HCT116 (cell line): ENCODE results near the gene MRGPRX2. TPM values are rescaled to one million over a fixed set of nuclear protein-coding genes. Genes with fewer than 3 reads are reported as not detected.
A peak's percentile ranks its signal among the peaks of the same experiment; 100 is the strongest.

ENCODE experiments used
- ATAC-seq: fragments of 200-7000 bp; cut with Tn5 transposase; 2 replicates; pipeline ENCODE4 v1.9.1; 2020; ENCODE audit warnings: mild to moderate bottlenecking, moderate library complexity
- BruUV-seq: library from RNA; stranded (reverse); fragments of 400-500 nt; replicated peaks from 2 replicates; lab custom pipeline; 2021; lab: Mats Ljungman, UMichigan
- CTCF ChIA-PET: fragments of 300-600 bp; sonication (Branson Sonifier 250); formaldehyde crosslinking; loops from one replicate; lab custom pipeline; 2021; ENCODE audit warnings: antibody characterized with exemption; lab: Charles Lee
- POLR2A ChIA-PET: fragments of 300-600, 350-600 bp; sonication (Branson Sonifier 250); formaldehyde crosslinking; loops from one replicate; lab custom pipeline; 2021; ENCODE audit warnings: antibody characterized with exemption; lab: Charles Lee
- RAD21 ChIA-PET, 2 experiments: fragments of 300-600 bp; sonication (Branson Sonifier 250); formaldehyde crosslinking; loops; one replicate each; lab custom pipeline; 2023; ENCODE audit warnings: low total read pairs in 2 of 2; ENCODE audit not compliant: uncharacterized antibody in 2 of 2, unreplicated experiment in 2 of 2, low non-redundant PET in 1 of 2; lab: Charles Lee
- DNase-seq: peaks from one replicate; pipeline ENCODE4 v3.0.0-alpha.2; 2010; ENCODE audit warnings: low read depth, low spot score
- H2AFZ ChIP-seq: fragments of 200-600 bp; shearing (Covaris generic), sonication (generic); 2 replicates; pipeline ENCODE4 v1.6.1; 2017; ENCODE audit warnings: low read depth, mixed run types, mixed read lengths, antibody characterized with exemption, low read length; ENCODE audit not compliant: poor library complexity, severe bottlenecking
- H3K27ac ChIP-seq: 2 replicates; pipeline ENCODE4 v1.5.1; 2012; ENCODE audit warnings: low read depth, low read length
- H3K27me3 ChIP-seq: fragments of 200-600 bp; sonication (generic); 2 replicates; pipeline ENCODE4 v1.6.1; 2016; ENCODE audit warnings: mixed run types, low read length, mixed read lengths; ENCODE audit not compliant: insufficient read depth
- H3K36me3 ChIP-seq, 2 experiments: fragments of 200-500 bp in 1 of 2; fragments of 200-600 bp in 1 of 2; sonication (Bioruptor generic) in 1 of 2; sonication (generic) in 1 of 2; 2 replicates each; pipeline versions ENCODE4 v1.5.1 to v1.6.1; 2014 to 2016; ENCODE audit warnings: low read length in 2 of 2, inconsistent platforms in 1 of 2, mixed read lengths in 1 of 2, mixed run types in 1 of 2; ENCODE audit not compliant: insufficient read depth in 2 of 2, control insufficient read depth in 1 of 2
- H3K4me1 ChIP-seq, 2 experiments: fragments of 200-600 bp in 1 of 2; sonication (generic) in 1 of 2; 2 replicates each; pipeline versions ENCODE4 v1.5.1 to v1.6.1; 2012 to 2017; ENCODE audit warnings: low read length in 2 of 2, inconsistent platforms in 1 of 2, mild to moderate bottlenecking in 1 of 2, mixed read lengths in 1 of 2, mixed run types in 1 of 2, moderate library complexity in 1 of 2; ENCODE audit not compliant: insufficient read depth in 2 of 2, control insufficient read depth in 1 of 2
- H3K4me2 ChIP-seq: fragments of 200-600 bp; sonication (generic); 2 replicates; pipeline ENCODE4 v1.6.1; 2017; ENCODE audit warnings: mixed run types, low read length, mixed read lengths
- H3K4me3 ChIP-seq, 2 experiments: fragments of 200-600 bp in 1 of 2; sonication (generic) in 1 of 2; replicated peaks in 1 of 2; 2 replicates each; pipeline ENCODE4 v1.5.1; 2011 to 2016; ENCODE audit warnings: low read length in 2 of 2, control low read depth in 1 of 2, low read depth in 1 of 2, mild to moderate bottlenecking in 1 of 2, mixed read lengths in 1 of 2, mixed run types in 1 of 2
- H3K79me2 ChIP-seq: fragments of 200-600 bp; sonication (generic); 2 replicates; pipeline ENCODE4 v1.6.1; 2017; ENCODE audit warnings: mild to moderate bottlenecking, mixed run types, low read length, moderate library complexity, mixed read lengths; ENCODE audit not compliant: insufficient read depth
- H3K9ac ChIP-seq: fragments of 200-600 bp; sonication (generic); 2 replicates; pipeline ENCODE4 v1.6.1; 2016; ENCODE audit warnings: low read length, mixed read lengths
- H3K9me2 ChIP-seq: fragments of 200-600 bp; sonication (generic), shearing (Covaris generic); 2 replicates; pipeline ENCODE4 v1.6.1; 2017; ENCODE audit warnings: mixed run types, mild to moderate bottlenecking, moderate library complexity; ENCODE audit not compliant: insufficient read depth
- H3K9me3 ChIP-seq, 2 experiments: fragments of 200-500 bp in 1 of 2; fragments of 200-600 bp in 1 of 2; sonication (Bioruptor generic) in 1 of 2; sonication (generic) in 1 of 2; 2 replicates each; pipeline ENCODE4 v1.6.1; 2014 to 2017; ENCODE audit warnings: low read length in 2 of 2, mixed read lengths in 2 of 2, inconsistent platforms in 1 of 2, low read depth in 1 of 2, mild to moderate bottlenecking in 1 of 2, mixed run types in 1 of 2, moderate library complexity in 1 of 2; ENCODE audit not compliant: control insufficient read depth in 1 of 2, insufficient read depth in 1 of 2
- H4K20me1 ChIP-seq: fragments of 200-600 bp; sonication (generic), shearing (Covaris generic); 2 replicates; pipeline ENCODE4 v1.6.1; 2017; ENCODE audit warnings: mixed run types, mild to moderate bottlenecking, moderate library complexity; ENCODE audit not compliant: insufficient read depth
- CBX3 ChIP-seq: IDR thresholded peaks from 2 replicates; pipeline ENCODE4 v1.6.1; 2012; ENCODE audit warnings: low read depth
- CEBPB ChIP-seq: IDR thresholded peaks from 2 replicates; pipeline ENCODE4 v1.6.1; 2012; ENCODE audit warnings: low read depth
- EGR1 ChIP-seq: IDR thresholded peaks from 2 replicates; pipeline ENCODE4 v1.6.1; 2012; ENCODE audit warnings: low read depth
- ELF1 ChIP-seq: IDR thresholded peaks from 2 replicates; pipeline ENCODE4 v1.6.1; 2012; ENCODE audit warnings: low read depth, borderline replicate concordance
- EZH2 ChIP-seq: fragments of 200-600 bp; sonication (generic); IDR thresholded peaks from 2 replicates; pipeline ENCODE4 v1.6.1; 2017; ENCODE audit warnings: antibody characterized with exemption, mixed run types
- EZH2phosphoT487 ChIP-seq: fragments of 200-600 bp; IDR thresholded peaks from 2 replicates; pipeline ENCODE4 v1.6.1; 2018; ENCODE audit warnings: antibody characterized with exemption, borderline replicate concordance
- POLR2A ChIP-seq: IDR thresholded peaks from 2 replicates; pipeline ENCODE4 v1.7.0; 2011; ENCODE audit warnings: borderline replicate concordance; ENCODE audit not compliant: insufficient read depth, insufficient read length; ENCODE audit errors: extremely low read depth
- POLR2AphosphoS5 ChIP-seq: IDR thresholded peaks from 2 replicates; pipeline ENCODE4 v1.6.1; 2011; ENCODE audit warnings: mild to moderate bottlenecking, low read depth, low read length, moderate library complexity
- RAD21 ChIP-seq: IDR thresholded peaks from 2 replicates; pipeline ENCODE4 v1.6.1; 2012; ENCODE audit warnings: low read depth, mild to moderate bottlenecking
- SIN3A ChIP-seq: IDR thresholded peaks from 2 replicates; pipeline ENCODE4 v1.6.1; 2012; ENCODE audit warnings: low read depth
- SP1 ChIP-seq: IDR thresholded peaks from 2 replicates; pipeline ENCODE4 v1.6.1; 2012; ENCODE audit warnings: low read depth
- TCF7L2 ChIP-seq: IDR thresholded peaks from 2 replicates; pipeline ENCODE4 v1.7.0; 2011; ENCODE audit warnings: borderline replicate concordance, inconsistent platforms; ENCODE audit not compliant: insufficient read depth, insufficient read length; ENCODE audit errors: extremely low read depth
- ZBTB33 ChIP-seq: IDR thresholded peaks from 2 replicates; pipeline ENCODE4 v1.6.1; 2011; ENCODE audit warnings: mild to moderate bottlenecking, low read length, moderate library complexity; ENCODE audit not compliant: insufficient replicate concordance; ENCODE audit errors: extremely low read depth
- ZFX ChIP-seq: fragments of 450-650 bp; IDR thresholded peaks from 2 replicates; pipeline ENCODE4 v1.6.1; 2017
- ZNF274 ChIP-seq: fragments of 200-500 bp; sonication (Bioruptor generic); IDR thresholded peaks from 2 replicates; pipeline ENCODE4 v1.6.1; 2014; ENCODE audit warnings: mild to moderate bottlenecking, low read depth, low read length, inconsistent platforms
- intact Hi-C: fragments of 100-400 bp; cut with micrococcal nuclease; formaldehyde crosslinking; loops from 2 replicates; pipeline ENCODE4 v1.10.0; 2022
- total RNA-seq: library from RNA; stranded (reverse); gene quantifications from one replicate; pipeline ENCODE4 v1.2.1, GENCODE V29; 2021; ENCODE audit not compliant: unreplicated experiment
- TF ChIP-seq, protein P1 (sequence below): IDR thresholded peaks from 2 replicates; pipeline ENCODE4 v1.6.1; 2012
- TF ChIP-seq, protein P2 (sequence below): IDR thresholded peaks from 2 replicates; pipeline ENCODE4 v1.6.1; 2012

Gene MRGPRX2
- total RNA-seq, 1 experiment from 2014 or later, result not detected

DNA sequence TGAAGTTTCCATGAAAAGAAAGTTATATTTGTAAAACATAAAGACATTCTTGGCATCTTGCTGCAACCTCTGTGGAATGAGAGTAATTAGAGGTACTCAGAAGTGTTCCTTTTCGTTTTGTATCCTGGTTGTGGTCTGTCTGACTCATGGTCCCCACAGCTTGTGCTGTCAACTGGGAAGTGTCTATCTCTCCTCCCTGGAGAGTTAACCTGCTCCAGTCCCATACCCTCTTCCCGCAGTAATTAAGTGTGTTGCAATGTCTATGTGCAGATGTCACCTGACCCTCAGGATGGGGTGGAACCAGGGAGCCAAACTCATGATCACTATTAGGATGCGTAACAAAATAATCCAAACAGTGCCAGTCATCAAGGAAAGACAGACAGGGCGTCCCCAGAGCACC is 33.5 kb upstream of the MRGPRX2 start:
- ChIA-PET CTCF (interaction anchor here (1.9 kb wide), 1 partner anchor 17 kb away, joined by 5 read pairs; no protein-coding TSS in a partner anchor), POLR2A (no interaction called here), RAD21 (no interaction called here)
- no peaks in the 10 kb centered on the region for H3K9me3 ChIP-seq
- H2AFZ ChIP-seq, result no peak overlapping the region
- peaks cover 0 to 4% of the 10 kb centered on the region in 2 experiments; a peak in 1 of 4 replicates for H3K4me1 ChIP-seq
- TF ChIP-seq ELF1 (no peak), SP1 (0 out of 2 replicates have a peak, but pooled peaks have one; percentile 12), CEBPB (0 out of 2 replicates have a peak, but pooled peaks have one; percentile 25)
- BruUV-seq, result no TSS peak
- DNase-seq, result no peak
- H3K4me3 ChIP-seq, result no peak overlapping the region
- ATAC-seq, result no peak
- intact Hi-C loops, result no loop called here
- H3K36me3 ChIP-seq, result no peaks in the 10 kb centered on the region
- H3K27ac ChIP-seq, result no peak overlapping the region
- no peaks in the 10 kb centered on the region for H3K9me2 ChIP-seq
- H3K9ac ChIP-seq, result no peak overlapping the region
- H4K20me1 ChIP-seq, result no peaks in the 10 kb centered on the region
- H3K27me3 ChIP-seq, result no peaks in the 10 kb centered on the region
- H3K79me2 ChIP-seq, result no peaks in the 10 kb centered on the region
- H3K4me2 ChIP-seq, result no peak overlapping the region

- H3K79me2 ChIP-seq, result no peaks in the 10 kb centered on the region
- H3K9me2 ChIP-seq, result no peaks in the 10 kb centered on the region
- ChIA-PET POLR2A (no interaction called here), RAD21 (no interaction called here), CTCF (no interaction called here)
- H3K4me3 ChIP-seq, result no peak overlapping the region
- ATAC-seq, result no peak
- no peak overlapping the region for H3K27ac ChIP-seq
- TF ChIP-seq ZFX (no peak), TCF7L2 (no peak), POLR2AphosphoS5 (no peak), CEBPB (no peak), ELF1 (no peak), ZBTB33 (no peak), ZNF274 (no peak), RAD21 (no peak), EZH2phosphoT487 (no peak), EZH2 (no peak), POLR2A (no peak), CBX3 (no peak), SP1 (no peak), SIN3A (no peak), EGR1 (no peak)
- TF ChIP-seq, protein P1, sequence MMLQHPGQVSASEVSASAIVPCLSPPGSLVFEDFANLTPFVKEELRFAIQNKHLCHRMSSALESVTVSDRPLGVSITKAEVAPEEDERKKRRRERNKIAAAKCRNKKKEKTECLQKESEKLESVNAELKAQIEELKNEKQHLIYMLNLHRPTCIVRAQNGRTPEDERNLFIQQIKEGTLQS, result no peak
- TF ChIP-seq, protein P2, sequence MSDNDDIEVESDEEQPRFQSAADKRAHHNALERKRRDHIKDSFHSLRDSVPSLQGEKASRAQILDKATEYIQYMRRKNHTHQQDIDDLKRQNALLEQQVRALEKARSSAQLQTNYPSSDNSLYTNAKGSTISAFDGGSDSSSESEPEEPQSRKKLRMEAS, result no peak
- peaks cover 0 to 4% of the 10 kb centered on the region in 2 experiments; a peak in 1 of 4 replicates for H3K4me1 ChIP-seq
- no TSS peak for BruUV-seq
- no peak overlapping the region for H2AFZ ChIP-seq
- H4K20me1 ChIP-seq, result no peaks in the 10 kb centered on the region
- H3K27me3 ChIP-seq, result no peaks in the 10 kb centered on the region
- H3K36me3 ChIP-seq, result no peaks in the 10 kb centered on the region
- no peaks in the 10 kb centered on the region for H3K9me3 ChIP-seq
- intact Hi-C loops, result no loop called here
- no peak overlapping the region for H3K9ac ChIP-seq
- no peak for DNase-seq
- H3K4me2 ChIP-seq, result no peak overlapping the region
Observed at GRCh38 chr11:19092850-19093249, 32.3 kb upstream of the MRGPRX2 start.
